Liver (tissue), 9 donors: ENCODE measurements around the gene RIC8B. TPM values are rescaled to one million over a fixed set of nuclear protein-coding genes. Genes with fewer than 3 reads are reported as not detected.
A peak's percentile ranks its signal among the peaks of the same experiment; 100 is the strongest.

Experiments
- DNase-seq: peaks from one replicate; pipeline ENCODE4 v3.0.0-alpha.2; 2017; ENCODE audit warnings: low spot score
- H3K27ac ChIP-seq, 2 donors: one replicate each; pipeline ENCODE4 v1.7.0; 2013; ENCODE audit warnings: inconsistent platforms in 2 of 2, low read length in 2 of 2, control low read depth in 1 of 2, low read depth in 1 of 2, mild to moderate bottlenecking in 1 of 2
- H3K27me3 ChIP-seq, 4 donors: one replicate each; pipeline versions ENCODE4 v1.6.1 to v1.7.0; 2013; ENCODE audit warnings: low read length in 3 of 4, inconsistent platforms in 1 of 4, mild to moderate bottlenecking in 1 of 4, moderate library complexity in 1 of 4; ENCODE audit not compliant: control insufficient read depth in 4 of 4, insufficient read depth in 4 of 4
- H3K36me3 ChIP-seq, 4 donors: one replicate each; pipeline versions ENCODE4 v1.6.1 to v1.7.0; 2013; ENCODE audit warnings: low read length in 3 of 4, mild to moderate bottlenecking in 3 of 4, low read depth in 1 of 4, moderate library complexity in 1 of 4; ENCODE audit not compliant: control insufficient read depth in 4 of 4, insufficient read depth in 3 of 4
- H3K4me1 ChIP-seq, 4 donors: one replicate each; pipeline versions ENCODE4 v1.6.1 to v1.7.0; 2013; ENCODE audit warnings: low read length in 3 of 4, mild to moderate bottlenecking in 3 of 4, moderate library complexity in 1 of 4; ENCODE audit not compliant: control insufficient read depth in 4 of 4, insufficient read depth in 4 of 4
- H3K4me3 ChIP-seq, 3 donors: one replicate each; pipeline versions ENCODE4 v1.6.1 to v1.7.0; 2013; ENCODE audit warnings: low read length in 3 of 3, control low read depth in 1 of 3, low read depth in 1 of 3, mild to moderate bottlenecking in 1 of 3
- H3K9ac ChIP-seq, 2 donors: one replicate each; pipeline ENCODE4 v1.7.0; 2013; ENCODE audit warnings: low read length in 2 of 2, mild to moderate bottlenecking in 2 of 2, moderate library complexity in 2 of 2, control low read depth in 1 of 2, low read depth in 1 of 2
- H3K9me3 ChIP-seq, 4 donors: one replicate each; pipeline versions ENCODE4 v1.6.1 to v1.7.0; 2013; ENCODE audit warnings: low read length in 3 of 4; ENCODE audit not compliant: control insufficient read depth in 4 of 4
- EGR1 ChIP-seq, 2 donors: IDR thresholded peaks; 2 replicates each; pipeline ENCODE4 v1.6.1; 2016 to 2018; ENCODE audit warnings: antibody characterized with exemption in 2 of 2, low read depth in 2 of 2
- FOXA2 ChIP-seq: IDR thresholded peaks from 2 replicates; pipeline ENCODE4 v1.6.1; 2016; ENCODE audit warnings: antibody characterized with exemption
- HNF4A ChIP-seq, 2 donors: conservative IDR thresholded peaks; 2 replicates each; pipeline ENCODE4 v1.6.1; 2016; ENCODE audit warnings: antibody characterized with exemption in 2 of 2, mild to moderate bottlenecking in 2 of 2
- HNF4G ChIP-seq: IDR thresholded peaks from 2 replicates; pipeline ENCODE4 v1.6.1; 2016; ENCODE audit warnings: antibody characterized with exemption
- JUND ChIP-seq, 2 donors: IDR thresholded peaks; 2 replicates each; pipeline ENCODE4 v1.6.1; 2016; ENCODE audit warnings: antibody characterized with exemption in 2 of 2
- NR2F2 ChIP-seq: IDR thresholded peaks from 2 replicates; pipeline ENCODE4 v1.6.1; 2016; ENCODE audit warnings: antibody characterized with exemption
- RAD21 ChIP-seq, 2 donors: IDR thresholded peaks; 2 replicates each; pipeline ENCODE4 v1.6.1; 2016; ENCODE audit warnings: antibody characterized with exemption in 2 of 2, mild to moderate bottlenecking in 2 of 2
- RXRA ChIP-seq, 2 donors: IDR thresholded peaks; 2 replicates each; pipeline ENCODE4 v1.6.1; 2017 to 2018; ENCODE audit warnings: antibody characterized with exemption in 2 of 2, mild to moderate bottlenecking in 1 of 2
- SP1 ChIP-seq: IDR thresholded peaks from 2 replicates; pipeline ENCODE4 v1.6.1; 2018; ENCODE audit warnings: antibody characterized with exemption, mild to moderate bottlenecking
- YY1 ChIP-seq: IDR thresholded peaks from 2 replicates; pipeline ENCODE4 v1.6.1; 2016; ENCODE audit warnings: antibody characterized with exemption, mild to moderate bottlenecking
- WGBS: extraction: QIAGEN DNeasy Blood & Tissue Kit; methylation state at CpG from one replicate; pipeline ENCODE4 v1.1.7; 2013; 5-methylcytosine and 5-hydroxymethylcytosine counted together
- polyA plus RNA-seq, 2 donors: library from polyadenylated mRNA; stranded (reverse) in 1 of 2; unstranded in 1 of 2; fragments of 200-250 nt in 1 of 2; fragments of >200 nt in 1 of 2; fragmentation: Nextera tagmentation in 1 of 2; extraction: Ambion mirVana in 1 of 2; gene quantifications; one replicate each; pipeline versions ENCODE4 v1.2.1 to v1.2.3, GENCODE V29; 2013 to 2015
- total RNA-seq, 2 donors: library from RNA; depleted of rRNA; stranded (reverse); fragments of >200 nt; gene quantifications; one replicate each; pipeline ENCODE4 v1.2.3, GENCODE V29; 2014
- TF ChIP-seq, protein P1 (sequence below): IDR thresholded peaks from 2 replicates; pipeline ENCODE4 v1.6.1; 2016; ENCODE audit warnings: antibody characterized with exemption
- TF ChIP-seq, protein P2 (sequence below): fragments of 150-350 bp; IDR thresholded peaks from 2 replicates; pipeline ENCODE4 v1.5.1; 2017; ENCODE audit warnings: improper control_type of control experiment, low read depth, low read length; ENCODE audit not compliant: missing input control
- TF ChIP-seq, protein P3 (sequence below): IDR thresholded peaks from 2 replicates; pipeline ENCODE4 v1.6.1; 2016; ENCODE audit warnings: antibody characterized with exemption
- donor health status: healthy.
- donor health status: healthy.
- donor health status: healthy.
- donor health status: healthy.
- donor health status: healthy.

Gene RIC8B
- total and polyA plus RNA-seq, 4 donors, result 2.7 to 15.1 (median 4.2) TPM

DNA sequence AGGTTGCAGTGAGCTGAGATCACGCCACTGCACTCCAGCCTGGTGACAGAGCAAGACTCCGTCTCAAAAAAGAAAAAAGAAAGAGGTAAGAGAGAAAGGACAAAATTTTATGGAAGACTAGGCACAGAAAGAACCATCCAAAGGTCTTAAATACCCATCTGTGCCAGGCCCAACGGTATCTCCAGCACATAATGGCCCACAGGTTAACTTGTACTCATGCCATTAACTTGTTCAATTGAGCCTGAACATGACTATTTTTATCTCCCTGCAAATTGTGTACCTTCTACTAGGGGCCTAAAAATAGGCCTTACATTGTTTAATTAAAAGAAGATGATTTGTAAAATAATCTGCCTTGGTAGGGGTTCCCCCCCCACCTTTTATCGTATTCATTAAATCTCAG is 80.2 kb downstream of the RIC8B start:
- 88% methylated on average over 4 of the region's 4 CpGs for WGBS
- H3K36me3 ChIP-seq, result peaks cover 1 to 11% (median 7%) of the 10 kb centered on the region in 4 donors
- TF ChIP-seq HNF4A (conservative IDR thresholded peaks at IDR 0.05) (no peak), SP1 (no peak), FOXA2 (no peak), JUND (IDR thresholded peaks at IDR 0.05) (no peak), EGR1 (IDR thresholded peaks at IDR 0.05; ENCODE audit: low read depth in 2 of 2) (no peak), YY1 (no peak), HNF4G (no peak), RAD21 (IDR thresholded peaks at IDR 0.05) (no peak), NR2F2 (no peak)
- TF ChIP-seq, protein P1, sequence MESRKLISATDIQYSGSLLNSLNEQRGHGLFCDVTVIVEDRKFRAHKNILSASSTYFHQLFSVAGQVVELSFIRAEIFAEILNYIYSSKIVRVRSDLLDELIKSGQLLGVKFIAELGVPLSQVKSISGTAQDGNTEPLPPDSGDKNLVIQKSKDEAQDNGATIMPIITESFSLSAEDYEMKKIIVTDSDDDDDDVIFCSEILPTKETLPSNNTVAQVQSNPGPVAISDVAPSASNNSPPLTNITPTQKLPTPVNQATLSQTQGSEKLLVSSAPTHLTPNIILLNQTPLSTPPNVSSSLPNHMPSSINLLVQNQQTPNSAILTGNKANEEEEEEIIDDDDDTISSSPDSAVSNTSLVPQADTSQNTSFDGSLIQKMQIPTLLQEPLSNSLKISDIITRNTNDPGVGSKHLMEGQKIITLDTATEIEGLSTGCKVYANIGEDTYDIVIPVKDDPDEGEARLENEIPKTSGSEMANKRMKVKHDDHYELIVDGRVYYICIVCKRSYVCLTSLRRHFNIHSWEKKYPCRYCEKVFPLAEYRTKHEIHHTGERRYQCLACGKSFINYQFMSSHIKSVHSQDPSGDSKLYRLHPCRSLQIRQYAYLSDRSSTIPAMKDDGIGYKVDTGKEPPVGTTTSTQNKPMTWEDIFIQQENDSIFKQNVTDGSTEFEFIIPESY, result no peak
- TF ChIP-seq, protein P2, sequence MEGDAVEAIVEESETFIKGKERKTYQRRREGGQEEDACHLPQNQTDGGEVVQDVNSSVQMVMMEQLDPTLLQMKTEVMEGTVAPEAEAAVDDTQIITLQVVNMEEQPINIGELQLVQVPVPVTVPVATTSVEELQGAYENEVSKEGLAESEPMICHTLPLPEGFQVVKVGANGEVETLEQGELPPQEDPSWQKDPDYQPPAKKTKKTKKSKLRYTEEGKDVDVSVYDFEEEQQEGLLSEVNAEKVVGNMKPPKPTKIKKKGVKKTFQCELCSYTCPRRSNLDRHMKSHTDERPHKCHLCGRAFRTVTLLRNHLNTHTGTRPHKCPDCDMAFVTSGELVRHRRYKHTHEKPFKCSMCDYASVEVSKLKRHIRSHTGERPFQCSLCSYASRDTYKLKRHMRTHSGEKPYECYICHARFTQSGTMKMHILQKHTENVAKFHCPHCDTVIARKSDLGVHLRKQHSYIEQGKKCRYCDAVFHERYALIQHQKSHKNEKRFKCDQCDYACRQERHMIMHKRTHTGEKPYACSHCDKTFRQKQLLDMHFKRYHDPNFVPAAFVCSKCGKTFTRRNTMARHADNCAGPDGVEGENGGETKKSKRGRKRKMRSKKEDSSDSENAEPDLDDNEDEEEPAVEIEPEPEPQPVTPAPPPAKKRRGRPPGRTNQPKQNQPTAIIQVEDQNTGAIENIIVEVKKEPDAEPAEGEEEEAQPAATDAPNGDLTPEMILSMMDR, result no peak
- TF ChIP-seq, protein P3, sequence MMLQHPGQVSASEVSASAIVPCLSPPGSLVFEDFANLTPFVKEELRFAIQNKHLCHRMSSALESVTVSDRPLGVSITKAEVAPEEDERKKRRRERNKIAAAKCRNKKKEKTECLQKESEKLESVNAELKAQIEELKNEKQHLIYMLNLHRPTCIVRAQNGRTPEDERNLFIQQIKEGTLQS, result no peak
- H3K9ac ChIP-seq, result no peak overlapping the region
- no peak for DNase-seq
- H3K27ac ChIP-seq, result no peak overlapping the region
- no peaks in the 10 kb centered on the region for H3K9me3 ChIP-seq
- H3K4me1 ChIP-seq, result peaks cover 2 to 11% (median 5%) of the 10 kb centered on the region in 4 donors
- H3K4me3 ChIP-seq, result no peak overlapping the region
- no peaks in the 10 kb centered on the region for H3K27me3 ChIP-seq

DNA sequence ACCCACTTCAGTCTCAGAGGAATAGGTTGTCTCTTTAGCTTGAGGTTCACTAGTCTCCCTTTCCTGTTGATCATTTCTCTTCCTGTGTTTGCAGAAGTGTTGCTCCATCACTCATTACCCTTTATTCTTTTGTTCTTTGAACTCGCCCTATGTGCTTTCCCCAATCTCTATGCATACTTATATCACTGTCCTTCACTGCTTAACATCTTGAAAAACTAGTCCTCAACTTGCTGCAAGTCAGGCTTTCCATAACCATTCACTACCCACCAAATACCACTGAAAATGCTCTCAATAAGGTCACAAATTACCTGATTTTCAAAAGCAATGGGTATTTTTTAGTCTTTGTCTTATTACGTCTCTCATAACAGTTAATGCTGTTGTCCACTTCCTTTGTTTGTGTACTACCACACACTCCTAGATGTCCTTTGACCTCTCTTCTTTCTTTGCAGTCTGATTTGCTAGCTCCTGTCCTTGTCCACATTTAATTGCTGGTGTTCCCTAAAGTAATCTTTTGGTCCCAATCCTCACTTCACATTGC is 80.8 kb downstream of the RIC8B start:
- no peak overlapping the region for H3K27ac ChIP-seq
- peaks cover 2 to 11% (median 5%) of the 10 kb centered on the region in 4 donors for H3K4me1 ChIP-seq
- H3K27me3 ChIP-seq, result no peaks in the 10 kb centered on the region
- 62% methylated on average over 2 of the region's 2 CpGs for WGBS
- no peak for DNase-seq
- TF ChIP-seq, protein P1, result no peak
- peak; percentile 72 to 74 for TF ChIP-seq HNF4A (conservative IDR thresholded peaks at IDR 0.05)
- TF ChIP-seq SP1, result peak; percentile 37
- TF ChIP-seq JUND (IDR thresholded peaks at IDR 0.05), result peak in 1 of 2 donors; percentile 10
- TF ChIP-seq FOXA2, result peak; percentile 39
- TF ChIP-seq RXRA (IDR thresholded peaks at IDR 0.05), result peak in 1 of 2 donors; percentile 32
- peaks cover under 1 to 14% (median 7%) of the 10 kb centered on the region in 4 donors for H3K36me3 ChIP-seq
- H3K9me3 ChIP-seq, result no peaks in the 10 kb centered on the region
- H3K9ac ChIP-seq, result no peak overlapping the region
- H3K4me3 ChIP-seq, result no peak overlapping the region
